Measurements from ENCODE around the gene MAML2.

Gene MAML2

GRCh38 chr11:96167203-96167758 lies 175.7 kb downstream of the MAML2 start:
- no peak for TF ChIP-seq GATA2 (IDR thresholded peaks at IDR 0.05; ENCODE audit: low read depth, low read length)
- TF ChIP-seq GATA3 (IDR thresholded peaks at IDR 0.05; ENCODE audit: low read depth, low read length) = no peak

DNA sequence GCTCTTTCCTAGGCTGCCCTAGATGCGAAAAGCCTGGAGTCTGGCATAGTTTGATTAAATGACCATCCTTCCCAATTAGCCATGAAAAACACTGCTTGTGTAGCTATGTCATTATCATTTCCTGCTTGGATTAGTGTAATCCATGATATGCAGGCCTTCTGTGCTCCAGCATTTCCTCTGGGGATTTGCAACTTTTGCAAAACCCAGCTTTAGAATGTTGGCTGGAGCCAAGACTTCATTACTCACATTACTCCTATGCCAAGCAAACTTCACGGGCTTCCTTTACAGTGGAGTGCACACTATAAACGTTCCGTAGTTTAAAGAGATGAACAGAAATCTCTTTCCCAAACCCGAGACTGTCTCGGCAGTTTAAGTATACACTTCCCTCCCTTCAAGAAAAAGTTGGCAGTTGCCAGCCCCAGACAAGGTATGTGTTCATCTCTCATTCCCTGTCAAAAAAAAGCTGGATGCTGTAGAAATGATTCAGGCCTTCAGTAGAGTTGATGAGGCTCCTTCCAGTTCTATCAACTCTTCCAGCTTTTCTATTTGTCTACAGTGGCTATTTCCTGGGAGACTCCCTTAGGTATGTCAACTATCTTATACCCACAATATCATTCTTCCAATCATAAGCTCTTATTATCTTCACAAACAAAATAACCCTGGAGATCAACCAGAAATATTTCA lies 180.0 kb downstream of the MAML2 start:
- no peak for TF ChIP-seq GATA3 (IDR thresholded peaks at IDR 0.05; ENCODE audit: low read depth, low read length)
- no peak for TF ChIP-seq GATA2 (IDR thresholded peaks at IDR 0.05; ENCODE audit: low read depth, low read length)

DNA sequence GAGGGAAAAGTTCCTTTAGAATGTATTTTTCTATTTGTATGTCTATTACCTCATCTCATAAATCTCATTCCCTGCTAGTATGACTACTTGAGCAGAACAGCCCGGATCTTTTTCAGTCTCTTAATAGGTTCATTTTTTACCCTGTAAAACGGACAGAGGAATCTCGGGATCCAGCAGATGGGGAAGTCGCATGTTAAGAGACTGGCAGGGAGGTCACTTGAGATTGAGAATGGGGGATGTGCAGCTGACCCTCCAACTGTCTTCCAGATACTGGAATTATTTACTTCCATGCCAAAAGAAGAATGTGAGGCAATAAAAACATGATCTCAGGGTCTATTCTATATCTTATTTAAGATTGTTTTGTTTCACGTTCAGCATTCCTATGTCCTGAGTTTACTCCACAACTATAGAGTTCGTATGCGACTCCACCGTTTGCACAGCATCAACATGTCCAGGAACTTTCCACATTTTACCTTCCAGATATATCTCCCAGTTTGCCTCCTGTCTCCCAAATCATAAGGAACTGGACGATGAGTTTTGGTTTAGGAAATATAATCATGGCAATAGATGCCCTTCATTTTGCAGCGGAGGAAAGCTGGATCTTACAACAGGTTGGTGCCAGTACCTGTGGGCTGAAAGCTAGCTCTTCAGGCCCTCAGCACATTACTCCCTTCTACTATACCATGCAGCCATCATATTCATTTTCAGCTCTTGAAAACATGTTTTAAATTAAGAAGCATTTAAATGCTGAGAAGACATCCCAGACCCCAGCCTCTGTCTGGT lies 181.5 kb downstream of the MAML2 start:
- TF ChIP-seq GATA2 (IDR thresholded peaks at IDR 0.05; ENCODE audit: low read depth, low read length) (no peak), GATA3 (IDR thresholded peaks at IDR 0.05; ENCODE audit: low read depth, low read length) (no peak)

GRCh38 chr11:96160732-96161306 lies 182.2 kb downstream of the MAML2 start:
- no peak for TF ChIP-seq GATA2 (IDR thresholded peaks at IDR 0.05; ENCODE audit: low read depth, low read length)
- no peak for TF ChIP-seq GATA3 (IDR thresholded peaks at IDR 0.05; ENCODE audit: low read depth, low read length)

- TF ChIP-seq GATA3 (IDR thresholded peaks at IDR 0.05; ENCODE audit: low read depth, low read length) = no peak
- TF ChIP-seq GATA2 (IDR thresholded peaks at IDR 0.05; ENCODE audit: low read depth, low read length) = no peak
These were observed 183.0 kb downstream of the MAML2 start for GRCh38 chr11:96159968-96160367.

GRCh38 chr11:96158126-96158525 lies 184.9 kb downstream of the MAML2 start:
- TF ChIP-seq GATA3 (IDR thresholded peaks at IDR 0.05; ENCODE audit: low read depth, low read length) = no peak
- no peak for TF ChIP-seq GATA2 (IDR thresholded peaks at IDR 0.05; ENCODE audit: low read depth, low read length)

DNA sequence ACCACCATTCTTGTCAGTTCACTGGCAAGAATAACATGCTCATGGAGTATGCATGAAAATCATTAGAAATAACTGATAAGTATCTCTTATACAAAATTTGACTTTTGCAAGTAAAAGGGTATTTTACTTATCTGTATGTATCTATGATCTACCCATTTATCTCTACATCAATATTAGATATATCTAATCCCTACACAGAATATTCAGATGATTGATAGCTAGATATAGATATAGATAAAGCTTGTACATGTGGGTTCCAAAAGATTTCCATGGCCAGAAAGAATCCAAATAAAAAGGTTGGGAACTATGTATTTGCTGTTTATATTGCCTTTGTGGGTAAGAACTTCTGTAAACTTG lies 185.5 kb downstream of the MAML2 start:
- TF ChIP-seq GATA3 (IDR thresholded peaks at IDR 0.05; ENCODE audit: low read depth, low read length) (no peak), GATA2 (IDR thresholded peaks at IDR 0.05; ENCODE audit: low read depth, low read length) (no peak)

- TF ChIP-seq GATA3 (IDR thresholded peaks at IDR 0.05; ENCODE audit: low read depth, low read length) = no peak
- TF ChIP-seq GATA2 (IDR thresholded peaks at IDR 0.05; ENCODE audit: low read depth, low read length) = no peak
These were observed 186.6 kb downstream of the MAML2 start for GRCh38 chr11:96156379-96156722.

GRCh38 chr11:96155627-96156378 lies 187.2 kb downstream of the MAML2 start:
- TF ChIP-seq GATA3 (IDR thresholded peaks at IDR 0.05; ENCODE audit: low read depth, low read length) (no peak), GATA2 (IDR thresholded peaks at IDR 0.05; ENCODE audit: low read depth, low read length) (no peak)

GRCh38 chr11:96154802-96155520 lies 188.0 kb downstream of the MAML2 start:
- TF ChIP-seq GATA3 (IDR thresholded peaks at IDR 0.05; ENCODE audit: low read depth, low read length) (no peak), GATA2 (IDR thresholded peaks at IDR 0.05; ENCODE audit: low read depth, low read length) (no peak)

DNA sequence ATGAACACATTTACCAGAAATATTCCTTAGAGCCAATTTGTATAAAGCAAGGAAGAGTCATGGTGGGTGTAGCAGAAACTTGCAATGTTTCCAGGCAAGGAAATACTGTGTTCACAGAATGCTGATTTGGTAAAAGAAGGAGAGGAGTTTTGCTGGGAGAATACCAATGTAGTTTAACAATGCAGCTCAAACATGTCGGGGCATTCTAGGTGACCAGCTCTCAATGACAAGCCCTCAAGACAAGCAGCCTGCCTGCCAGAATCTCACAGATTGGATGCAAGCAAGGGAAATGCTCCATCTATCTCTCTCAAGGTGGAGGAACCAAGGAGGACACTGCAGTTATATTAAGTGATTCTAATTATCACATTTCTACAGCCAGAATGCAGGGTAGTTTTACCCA lies 190.4 kb downstream of the MAML2 start:
- TF ChIP-seq GATA2 (IDR thresholded peaks at IDR 0.05; ENCODE audit: low read depth, low read length) (no peak), GATA3 (IDR thresholded peaks at IDR 0.05; ENCODE audit: low read depth, low read length) (no peak)

DNA sequence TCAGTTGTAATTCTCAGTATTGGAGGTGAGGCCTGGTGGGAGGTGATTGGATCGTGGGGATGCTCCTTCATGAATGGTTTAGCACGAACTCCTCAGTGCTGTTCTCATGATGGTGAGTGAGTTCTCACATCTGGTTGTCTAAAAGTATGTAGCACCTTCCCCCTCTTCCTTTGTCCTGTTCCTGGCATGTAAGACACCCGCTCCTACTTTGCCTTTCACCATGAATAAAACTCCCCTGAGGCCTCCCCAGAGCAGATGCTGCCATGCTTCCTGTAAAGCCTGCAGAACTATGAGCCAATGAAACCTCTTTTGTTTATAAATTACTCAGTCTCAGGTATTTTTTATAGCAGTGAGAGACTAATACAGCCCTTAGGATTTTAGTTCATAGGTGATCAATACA lies 191.5 kb downstream of the MAML2 start:
- TF ChIP-seq GATA3 (IDR thresholded peaks at IDR 0.05; ENCODE audit: low read depth, low read length) = no peak

DNA sequence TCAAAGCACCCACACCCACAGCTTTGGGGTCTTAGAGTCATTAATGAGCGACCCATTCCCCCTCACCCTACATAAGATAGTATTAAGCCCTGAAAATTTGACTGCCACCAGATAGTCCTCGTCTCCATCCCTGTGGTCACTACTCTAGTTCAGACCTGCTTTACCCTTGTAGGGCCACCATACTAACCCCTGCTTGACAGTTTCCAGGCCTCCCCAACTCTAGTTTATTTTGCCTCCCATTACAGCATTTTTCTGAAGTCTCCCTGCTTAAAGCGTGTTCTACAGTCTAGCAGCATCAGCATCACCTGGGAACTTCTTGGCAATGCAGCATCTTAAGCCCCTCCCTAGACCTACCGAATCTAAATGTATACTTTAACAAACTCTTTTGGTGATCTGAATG lies 192.4 kb downstream of the MAML2 start:
- TF ChIP-seq GATA3 (IDR thresholded peaks at IDR 0.05; ENCODE audit: low read depth, low read length) (no peak), GATA2 (IDR thresholded peaks at IDR 0.05; ENCODE audit: low read depth, low read length) (no peak)
